ENCODE data around the gene ABCA12. TPM values are rescaled to one million over a fixed set of nuclear protein-coding genes. Genes with fewer than 3 reads are reported as not detected.

The ABCA12 gene
- polyA plus RNA-seq, 1 of the 3 experiments (the other 2 are of a cell fraction), result 0.07 TPM

GRCh38 chr2:215149060-215149459, 10.6 kb upstream of the ABCA12 start:
- no peak overlapping the region for H3K27ac ChIP-seq (ENCODE audit: low read depth in 2 of 2, low read length in 1 of 2)
- DNase-seq, result no peak
- no peaks in the 10 kb centered on the region for H3K36me3 ChIP-seq (replicated peaks in 1 of 2; ENCODE audit: control insufficient read depth in 1 of 2, insufficient read depth in 2 of 2, low read length in 1 of 2)
- H3K27me3 ChIP-seq (ENCODE audit: insufficient read depth), result no peaks in the 10 kb centered on the region
- H3K4me2 ChIP-seq, result no peak overlapping the region
- CTCF ChIA-PET, result no interaction called here
- no peak overlapping the region for H3K4me3 ChIP-seq (ENCODE audit: low read depth in 2 of 2, low read length in 1 of 2)
- peaks cover 0 to 3% of the 10 kb centered on the region in 2 experiments; a peak in 2 of 4 replicates for H3K4me1 ChIP-seq (ENCODE audit: control insufficient read depth in 1 of 2, insufficient read depth in 2 of 2, low read depth in 1 of 2, low read length in 1 of 2)
- H3K9ac ChIP-seq, result no peak overlapping the region
- no peak overlapping the region for H2AFZ ChIP-seq (ENCODE audit: low read depth)
- no peaks in the 10 kb centered on the region for H4K20me1 ChIP-seq (ENCODE audit: insufficient read depth)
- H3K9me3 ChIP-seq, result no peaks in the 10 kb centered on the region
- 51% methylated on average over 2 of the region's 2 CpGs for WGBS (ENCODE audit: low lambda C conversion rate)
- TF ChIP-seq YY1 (IDR thresholded peaks at IDR 0.05; ENCODE audit: low read depth) (no peak), MAX (IDR thresholded peaks at IDR 0.05; ENCODE audit: low read depth) (no peak), TEAD4 (IDR thresholded peaks at IDR 0.05; ENCODE audit: borderline replicate concordance, insufficient read depth) (no peak), FOXJ3 (CRISPR knock-in tag; IDR thresholded peaks at IDR 0.05) (no peak), EP300 (IDR thresholded peaks at IDR 0.05; ENCODE audit: borderline replicate concordance in 1 of 2, low read depth in 1 of 2, low read length in 1 of 2) (no peak), FOXM1 (IDR thresholded peaks at IDR 0.05; ENCODE audit: low read depth) (no peak), FOSL2 (IDR thresholded peaks at IDR 0.05; ENCODE audit: borderline replicate concordance, low read depth) (no peak), MXI1 (IDR thresholded peaks at IDR 0.05; ENCODE audit: low read depth, low read length) (no peak), SMC3 (IDR thresholded peaks at IDR 0.05; ENCODE audit: low read depth, low read length) (no peak), NFIC (IDR thresholded peaks at IDR 0.05; ENCODE audit: borderline replicate concordance) (no peak), NRF1 (IDR thresholded peaks at IDR 0.05; ENCODE audit: low read depth, low read length) (no peak)
- TF ChIP-seq, protein P1, sequence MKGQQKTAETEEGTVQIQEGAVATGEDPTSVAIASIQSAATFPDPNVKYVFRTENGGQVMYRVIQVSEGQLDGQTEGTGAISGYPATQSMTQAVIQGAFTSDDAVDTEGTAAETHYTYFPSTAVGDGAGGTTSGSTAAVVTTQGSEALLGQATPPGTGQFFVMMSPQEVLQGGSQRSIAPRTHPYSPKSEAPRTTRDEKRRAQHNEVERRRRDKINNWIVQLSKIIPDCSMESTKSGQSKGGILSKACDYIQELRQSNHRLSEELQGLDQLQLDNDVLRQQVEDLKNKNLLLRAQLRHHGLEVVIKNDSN (IDR thresholded peaks at IDR 0.05; ENCODE audit: borderline replicate concordance, low read depth), result no peak
- TF ChIP-seq, protein P2, sequence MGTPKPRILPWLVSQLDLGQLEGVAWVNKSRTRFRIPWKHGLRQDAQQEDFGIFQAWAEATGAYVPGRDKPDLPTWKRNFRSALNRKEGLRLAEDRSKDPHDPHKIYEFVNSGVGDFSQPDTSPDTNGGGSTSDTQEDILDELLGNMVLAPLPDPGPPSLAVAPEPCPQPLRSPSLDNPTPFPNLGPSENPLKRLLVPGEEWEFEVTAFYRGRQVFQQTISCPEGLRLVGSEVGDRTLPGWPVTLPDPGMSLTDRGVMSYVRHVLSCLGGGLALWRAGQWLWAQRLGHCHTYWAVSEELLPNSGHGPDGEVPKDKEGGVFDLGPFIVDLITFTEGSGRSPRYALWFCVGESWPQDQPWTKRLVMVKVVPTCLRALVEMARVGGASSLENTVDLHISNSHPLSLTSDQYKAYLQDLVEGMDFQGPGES (IDR thresholded peaks at IDR 0.05; ENCODE audit: low read depth, low read length), result no peak
- TF ChIP-seq, protein P3, sequence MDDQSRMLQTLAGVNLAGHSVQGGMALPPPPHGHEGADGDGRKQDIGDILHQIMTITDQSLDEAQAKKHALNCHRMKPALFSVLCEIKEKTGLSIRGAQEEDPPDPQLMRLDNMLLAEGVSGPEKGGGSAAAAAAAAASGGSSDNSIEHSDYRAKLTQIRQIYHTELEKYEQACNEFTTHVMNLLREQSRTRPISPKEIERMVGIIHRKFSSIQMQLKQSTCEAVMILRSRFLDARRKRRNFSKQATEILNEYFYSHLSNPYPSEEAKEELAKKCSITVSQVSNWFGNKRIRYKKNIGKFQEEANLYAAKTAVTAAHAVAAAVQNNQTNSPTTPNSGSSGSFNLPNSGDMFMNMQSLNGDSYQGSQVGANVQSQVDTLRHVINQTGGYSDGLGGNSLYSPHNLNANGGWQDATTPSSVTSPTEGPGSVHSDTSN (IDR thresholded peaks at IDR 0.05), result no peak
- POLR2A ChIA-PET, result no interaction called here
- no peaks in the 10 kb centered on the region for H3K79me2 ChIP-seq (ENCODE audit: insufficient read depth)
- no peaks in the 10 kb centered on the region for H3K9me2 ChIP-seq
- no peaks in the 10 kb centered on the region for H3F3A ChIP-seq (replicated peaks; ENCODE audit: insufficient read depth)

- no peaks in the 10 kb centered on the region for H3K9me3 ChIP-seq
- no peak overlapping the region for H3K27ac ChIP-seq (ENCODE audit: low read depth in 2 of 2, low read length in 1 of 2)
- no peaks in the 10 kb centered on the region for H3K79me2 ChIP-seq (ENCODE audit: insufficient read depth)
- ChIA-PET CTCF (no interaction called here), POLR2A (no interaction called here)
- no peaks in the 10 kb centered on the region for H3K27me3 ChIP-seq (ENCODE audit: insufficient read depth)
- 60% methylated on average over 3 of the region's 3 CpGs for WGBS (ENCODE audit: low lambda C conversion rate)
- H3K9me2 ChIP-seq, result no peaks in the 10 kb centered on the region
- no peak overlapping the region for H2AFZ ChIP-seq (ENCODE audit: low read depth)
- H3K4me3 ChIP-seq (ENCODE audit: low read depth in 2 of 2, low read length in 1 of 2), result no peak overlapping the region
- no peak overlapping the region for H3K4me2 ChIP-seq
- H3F3A ChIP-seq (replicated peaks; ENCODE audit: insufficient read depth), result no peaks in the 10 kb centered on the region
- no peaks in the 10 kb centered on the region for H4K20me1 ChIP-seq (ENCODE audit: insufficient read depth)
- DNase-seq, result no peak
- no peaks in the 10 kb centered on the region for H3K36me3 ChIP-seq (replicated peaks in 1 of 2; ENCODE audit: control insufficient read depth in 1 of 2, insufficient read depth in 2 of 2, low read length in 1 of 2)
- no peak overlapping the region for H3K9ac ChIP-seq
- H3K4me1 ChIP-seq (ENCODE audit: control insufficient read depth in 1 of 2, insufficient read depth in 2 of 2, low read depth in 1 of 2, low read length in 1 of 2), result peaks cover 0 to 5% of the 10 kb centered on the region in 2 experiments; a peak in 2 of 4 replicates
- TF ChIP-seq TCF12 (IDR thresholded peaks at IDR 0.05), result no peak
- no peak for TF ChIP-seq ZBTB33 (IDR thresholded peaks at IDR 0.05; ENCODE audit: borderline replicate concordance, low read depth)
- no peak for TF ChIP-seq USF2 (IDR thresholded peaks at IDR 0.05; ENCODE audit: borderline replicate concordance, low read depth, low read length)
- TF ChIP-seq NFIC (IDR thresholded peaks at IDR 0.05; ENCODE audit: borderline replicate concordance), result no peak
- TF ChIP-seq SMC3 (IDR thresholded peaks at IDR 0.05; ENCODE audit: low read depth, low read length), result no peak
- TF ChIP-seq, protein P4, sequence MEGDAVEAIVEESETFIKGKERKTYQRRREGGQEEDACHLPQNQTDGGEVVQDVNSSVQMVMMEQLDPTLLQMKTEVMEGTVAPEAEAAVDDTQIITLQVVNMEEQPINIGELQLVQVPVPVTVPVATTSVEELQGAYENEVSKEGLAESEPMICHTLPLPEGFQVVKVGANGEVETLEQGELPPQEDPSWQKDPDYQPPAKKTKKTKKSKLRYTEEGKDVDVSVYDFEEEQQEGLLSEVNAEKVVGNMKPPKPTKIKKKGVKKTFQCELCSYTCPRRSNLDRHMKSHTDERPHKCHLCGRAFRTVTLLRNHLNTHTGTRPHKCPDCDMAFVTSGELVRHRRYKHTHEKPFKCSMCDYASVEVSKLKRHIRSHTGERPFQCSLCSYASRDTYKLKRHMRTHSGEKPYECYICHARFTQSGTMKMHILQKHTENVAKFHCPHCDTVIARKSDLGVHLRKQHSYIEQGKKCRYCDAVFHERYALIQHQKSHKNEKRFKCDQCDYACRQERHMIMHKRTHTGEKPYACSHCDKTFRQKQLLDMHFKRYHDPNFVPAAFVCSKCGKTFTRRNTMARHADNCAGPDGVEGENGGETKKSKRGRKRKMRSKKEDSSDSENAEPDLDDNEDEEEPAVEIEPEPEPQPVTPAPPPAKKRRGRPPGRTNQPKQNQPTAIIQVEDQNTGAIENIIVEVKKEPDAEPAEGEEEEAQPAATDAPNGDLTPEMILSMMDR (IDR thresholded peaks at IDR 0.05), result no peak
- no peak for TF ChIP-seq RCOR1 (IDR thresholded peaks at IDR 0.05; ENCODE audit: low read length)
- TF ChIP-seq, protein P1 (IDR thresholded peaks at IDR 0.05; ENCODE audit: borderline replicate concordance, low read depth), result no peak
- no peak for TF ChIP-seq FOXJ3 (CRISPR knock-in tag; IDR thresholded peaks at IDR 0.05)
Observed at GRCh38 chr2:215145611-215146010, 7.2 kb upstream of the ABCA12 start.
